HAP-1 (cell line): ENCODE measurements around the gene MFNG.

Experiments used
- DNase-seq, 2 experiments: peaks; one replicate each; pipeline ENCODE4 v3.0.0-alpha.2; 2016 to 2020; ENCODE audit warnings: low spot score in 2 of 2
- H3K27me3 ChIP-seq: fragments of 250-450 bp; sonication (Bioruptor Pico); 2 replicates; pipeline ENCODE4 v1.5.1; 2020; ENCODE audit warnings: low read depth, mild to moderate bottlenecking, moderate library complexity
- H3K36me3 ChIP-seq: fragments of 250-450 bp; sonication (Bioruptor Pico); replicated peaks from 2 replicates; pipeline ENCODE4 v1.5.1; 2020; ENCODE audit warnings: mild to moderate bottlenecking
- H3K4me1 ChIP-seq: fragments of 250-450 bp; sonication (Bioruptor Pico); 2 replicates; pipeline ENCODE4 v1.5.1; 2020; ENCODE audit warnings: mild to moderate bottlenecking
- H3K4me3 ChIP-seq: fragments of 250-450 bp; sonication (Bioruptor Pico); 2 replicates; pipeline ENCODE4 v1.5.1; 2020; ENCODE audit warnings: mild to moderate bottlenecking, moderate library complexity
- H3K9me3 ChIP-seq: fragments of 250-450 bp; sonication (Bioruptor Pico); 2 replicates; pipeline ENCODE4 v1.5.1; 2020; ENCODE audit warnings: mild to moderate bottlenecking, moderate library complexity
- in situ Hi-C: fragments of 300-500 bp; cut with MboI; formaldehyde crosslinking; loops from 3 replicates; pipeline ENCODE4 v1.14.3; 2020; ENCODE audit warnings: low sequenced_read_pairs, inconsistent platforms, mixed read lengths

Gene MFNG

GRCh38 chr22:37428649-37429586, 57.3 kb downstream of the MFNG start:
- H3K27me3 ChIP-seq: no peaks in the 10 kb centered on the region
- in situ Hi-C loops: no loop called here
- H3K4me1 ChIP-seq: peaks cover 20% of the 10 kb centered on the region
- DNase-seq: peak; percentile 51 to 82
- no peak overlapping the region for H3K4me3 ChIP-seq
- no peaks in the 10 kb centered on the region for H3K36me3 ChIP-seq
- peaks cover 9% of the 10 kb centered on the region for H3K9me3 ChIP-seq

- Histone ChIP-seq H3K27me3 (no peaks in the 10 kb centered on the region), H3K4me1 (peaks cover 20% of the 10 kb centered on the region), H3K36me3 (no peaks in the 10 kb centered on the region), H3K4me3 (peak overlapping the region; percentile 45), H3K9me3 (peaks cover 7% of the 10 kb centered on the region)
- in situ Hi-C loops: no loop called here
- peak in 1 of 2 experiments; percentile 34 for DNase-seq
Measured at GRCh38 chr22:37427711-37428635, 58.2 kb downstream of the MFNG start.

GRCh38 chr22:37427135-37427710, 59.0 kb downstream of the MFNG start, which contains the start of gene ELFN2:
Gene ELFN2 (minus strand): TSS chr22:37427479. CDS start chr22:37375534, 51,945 bp downstream.
- peak in 1 of 2 experiments; percentile 61 for DNase-seq
- in situ Hi-C loops: no loop called here
- Histone ChIP-seq H3K4me1 (peaks cover 16% of the 10 kb centered on the region), H3K9me3 (no peaks in the 10 kb centered on the region; the same call in 1 of the 2 replicates), H3K4me3 (peak within 1 kb of the TSS; percentile 45), H3K27me3 (no peaks in the 10 kb centered on the region), H3K36me3 (no peaks in the 10 kb centered on the region)

GRCh38 chr22:37426706-37427134, 59.5 kb downstream of the MFNG start:
- no peak for DNase-seq
- Histone ChIP-seq H3K9me3 (no peaks in the 10 kb centered on the region), H3K4me3 (peak overlapping the region; percentile 45), H3K36me3 (no peaks in the 10 kb centered on the region), H3K4me1 (peaks cover 11% of the 10 kb centered on the region), H3K27me3 (no peaks in the 10 kb centered on the region)
- in situ Hi-C loops: no loop called here

GRCh38 chr22:37425800-37426705, 60.1 kb downstream of the MFNG start:
- Histone ChIP-seq H3K36me3 (no peaks in the 10 kb centered on the region), H3K9me3 (no peaks in the 10 kb centered on the region), H3K4me1 (peaks cover 5% of the 10 kb centered on the region), H3K4me3 (peak overlapping the region; percentile 45), H3K27me3 (no peaks in the 10 kb centered on the region)
- DNase-seq: peak in 1 of 2 experiments; percentile 37
- in situ Hi-C loops: no loop called here

- H3K4me3 ChIP-seq: no peak overlapping the region
- peaks cover 5% of the 10 kb centered on the region; the same call in 1 of the 2 replicates for H3K4me1 ChIP-seq
- 0 out of 2 replicates have a peak, but pooled peaks cover 2% of the 10 kb centered on the region for H3K27me3 ChIP-seq
- H3K36me3 ChIP-seq: no peaks in the 10 kb centered on the region
- in situ Hi-C loops: no loop called here
- DNase-seq: no peak
- no peaks in the 10 kb centered on the region for H3K9me3 ChIP-seq
Measured at GRCh38 chr22:37425369-37425768, 60.8 kb downstream of the MFNG start.

- in situ Hi-C loops: no loop called here
- H3K4me3 ChIP-seq: no peak overlapping the region
- no peaks in the 10 kb centered on the region for H3K36me3 ChIP-seq
- peaks cover 2% of the 10 kb centered on the region; the same call in 1 of the 2 replicates for H3K4me1 ChIP-seq
- 0 out of 2 replicates have a peak, but pooled peaks cover 2% of the 10 kb centered on the region for H3K27me3 ChIP-seq
- DNase-seq: no peak
- no peaks in the 10 kb centered on the region for H3K9me3 ChIP-seq
Measured at GRCh38 chr22:37423283-37423682, 62.9 kb downstream of the MFNG start.

- DNase-seq: no peak
- in situ Hi-C loops: no loop called here
- no peaks in the 10 kb centered on the region for H3K9me3 ChIP-seq
- H3K4me1 ChIP-seq: peaks cover 2% of the 10 kb centered on the region; the same call in 1 of the 2 replicates
- H3K36me3 ChIP-seq: no peaks in the 10 kb centered on the region
- no peak overlapping the region for H3K4me3 ChIP-seq
- H3K27me3 ChIP-seq: 0 out of 2 replicates have a peak, but pooled peaks cover 2% of the 10 kb centered on the region
Measured at GRCh38 chr22:37421468-37421877, 64.7 kb downstream of the MFNG start.

GRCh38 chr22:37420686-37421467, 65.3 kb downstream of the MFNG start:
- Histone ChIP-seq H3K36me3 (no peaks in the 10 kb centered on the region), H3K27me3 (0 out of 2 replicates have a peak, but pooled peaks cover 2% of the 10 kb centered on the region), H3K4me1 (peaks cover 2% of the 10 kb centered on the region; the same call in 1 of the 2 replicates), H3K9me3 (no peaks in the 10 kb centered on the region), H3K4me3 (peak overlapping the region; percentile 30)
- in situ Hi-C loops: no loop called here
- no peak for DNase-seq

- H3K36me3 ChIP-seq: no peaks in the 10 kb centered on the region
- H3K9me3 ChIP-seq: no peaks in the 10 kb centered on the region
- 0 out of 2 replicates have a peak, but pooled peaks cover 2% of the 10 kb centered on the region for H3K27me3 ChIP-seq
- peak overlapping the region; percentile 30 for H3K4me3 ChIP-seq
- H3K4me1 ChIP-seq: peaks cover 2% of the 10 kb centered on the region; the same call in 1 of the 2 replicates
- in situ Hi-C loops: no loop called here
- peak in 1 of 2 experiments; percentile 57 for DNase-seq
Measured at GRCh38 chr22:37419969-37420685, 66.1 kb downstream of the MFNG start.

GRCh38 chr22:37419370-37419968, 66.7 kb downstream of the MFNG start:
- Histone ChIP-seq H3K9me3 (no peaks in the 10 kb centered on the region), H3K27me3 (0 out of 2 replicates have a peak, but pooled peaks cover 2% of the 10 kb centered on the region), H3K36me3 (no peaks in the 10 kb centered on the region), H3K4me3 (peak overlapping the region; percentile 30), H3K4me1 (peaks cover 2% of the 10 kb centered on the region; the same call in 1 of the 2 replicates)
- in situ Hi-C loops: no loop called here
- peak in 1 of 2 experiments; percentile 44 for DNase-seq
